ENCODE data around the gene ZMYND11.
"Not testable (repeated sequence)": the region's sequence is repeated elsewhere in the genome, so short reads cannot be mapped to it uniquely, and the experiment has no call there.

The ZMYND11 gene

GRCh38 chr10:287026-287709 lies 151.9 kb downstream of the ZMYND11 start:
- no peak for DNase-seq

- DNase-seq: no peak
Observed at GRCh38 chr10:287814-288213, 152.6 kb downstream of the ZMYND11 start.

GRCh38 chr10:288316-289200 lies 153.3 kb downstream of the ZMYND11 start:
- DNase-seq: no peak

- DNase-seq: no peak
Observed at GRCh38 chr10:289581-289980, 154.3 kb downstream of the ZMYND11 start.

GRCh38 chr10:290026-290725 lies 154.9 kb downstream of the ZMYND11 start:
- DNase-seq: no peak

GRCh38 chr10:293636-294035 lies 158.4 kb downstream of the ZMYND11 start:
- DNase-seq: no peak

- DNase-seq: no peak
Observed at GRCh38 chr10:297567-297966, 162.3 kb downstream of the ZMYND11 start.

- no peak for DNase-seq
Observed at GRCh38 chr10:298033-298432, 162.8 kb downstream of the ZMYND11 start.

GRCh38 chr10:299512-299911 lies 164.3 kb downstream of the ZMYND11 start:
- DNase-seq: no peak

GRCh38 chr10:299969-300368 lies 164.7 kb downstream of the ZMYND11 start:
- no peak for DNase-seq

GRCh38 chr10:300580-300979 lies 165.3 kb downstream of the ZMYND11 start:
- DNase-seq: not testable (repeated sequence)

GRCh38 chr10:301536-301935 lies 166.3 kb downstream of the ZMYND11 start:
- DNase-seq: no peak
